Effector memory CD4-positive, alpha-beta T cell (primary cell): ENCODE results near the gene MAP2K7.

Experiments
- DNase-seq, 3 donors: peaks; one replicate each; pipeline ENCODE4 v3.0.0-alpha.2; 2020
- H3K27ac ChIP-seq: 2 replicates; pipeline ENCODE4 v1.7.0; 2013; ENCODE audit warnings: mild to moderate bottlenecking, low read length, moderate library complexity; ENCODE audit not compliant: insufficient read depth, poor library complexity, severe bottlenecking
- H3K27me3 ChIP-seq: replicated peaks from 2 replicates; pipeline ENCODE4 v1.7.0; 2013; ENCODE audit warnings: mild to moderate bottlenecking, low read length; ENCODE audit not compliant: insufficient read depth, control insufficient read depth, poor library complexity, severe bottlenecking
- H3K36me3 ChIP-seq: 2 replicates; pipeline ENCODE4 v1.7.0; 2013; ENCODE audit warnings: mild to moderate bottlenecking, low read length, moderate library complexity; ENCODE audit not compliant: control insufficient read depth, insufficient read depth
- H3K4me1 ChIP-seq: 2 replicates; pipeline ENCODE4 v1.7.0; 2013; ENCODE audit warnings: low read length, mild to moderate bottlenecking; ENCODE audit not compliant: control insufficient read depth, insufficient read depth, poor library complexity, severe bottlenecking
- H3K4me3 ChIP-seq: 2 replicates; pipeline ENCODE4 v1.7.0; 2013; ENCODE audit warnings: low read length, low read depth, mild to moderate bottlenecking; ENCODE audit not compliant: insufficient read depth, poor library complexity, severe bottlenecking
- H3K9me3 ChIP-seq: 2 replicates; pipeline ENCODE4 v1.7.0; 2013; ENCODE audit warnings: mild to moderate bottlenecking, low read length, moderate library complexity; ENCODE audit not compliant: control insufficient read depth

MAP2K7 gene

DNA sequence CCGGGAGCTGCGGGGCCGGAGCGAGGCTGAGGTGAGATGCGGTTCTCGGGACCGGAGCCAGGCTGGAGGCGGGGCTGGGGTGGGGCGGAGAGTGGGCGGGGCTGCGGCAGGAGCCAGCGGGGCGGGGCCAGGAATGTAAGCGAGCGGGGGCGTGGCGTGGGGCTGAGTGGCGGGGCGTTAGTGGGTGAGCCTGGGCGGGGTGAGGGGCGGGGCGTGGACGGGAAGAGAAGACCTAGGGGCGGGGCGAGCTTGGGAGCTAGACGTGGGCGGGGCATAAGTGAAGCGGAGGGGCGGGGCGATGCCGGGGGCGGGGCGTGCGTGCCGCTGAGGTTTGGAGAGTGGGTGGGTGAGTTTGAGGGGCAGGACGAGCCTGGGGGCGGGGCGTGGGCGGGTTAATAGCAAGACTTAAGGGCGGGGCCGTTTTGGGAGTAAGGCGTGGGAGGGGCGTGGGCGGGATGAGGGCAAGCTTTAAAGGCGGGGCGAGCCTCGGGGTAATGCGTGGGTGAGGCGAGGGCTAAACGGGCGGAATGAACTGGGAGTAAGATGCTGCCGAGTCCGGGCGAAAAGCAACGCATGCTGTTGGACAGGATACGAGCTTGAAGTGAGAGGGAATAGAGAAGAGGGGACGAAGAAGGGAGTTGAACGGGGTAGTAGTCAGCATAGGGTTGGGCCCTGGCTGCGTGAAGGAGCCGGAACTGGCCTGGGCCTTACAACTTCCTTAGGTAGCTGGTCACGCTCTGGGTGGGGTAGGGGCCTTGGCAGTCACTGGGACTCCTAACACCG is 17.0 kb downstream of the MAP2K7 start:
- peaks cover 15% of the 10 kb centered on the region for H3K36me3 ChIP-seq
- peak; percentile 99 to 100 (median 99) for DNase-seq
- no peaks in the 10 kb centered on the region for H3K9me3 ChIP-seq
- H3K27me3 ChIP-seq = peaks cover 29% of the 10 kb centered on the region
- H3K27ac ChIP-seq = peak overlapping the region; percentile 72
- peak overlapping the region; percentile 90 for H3K4me3 ChIP-seq
- H3K4me1 ChIP-seq = peaks cover 51% of the 10 kb centered on the region

DNA sequence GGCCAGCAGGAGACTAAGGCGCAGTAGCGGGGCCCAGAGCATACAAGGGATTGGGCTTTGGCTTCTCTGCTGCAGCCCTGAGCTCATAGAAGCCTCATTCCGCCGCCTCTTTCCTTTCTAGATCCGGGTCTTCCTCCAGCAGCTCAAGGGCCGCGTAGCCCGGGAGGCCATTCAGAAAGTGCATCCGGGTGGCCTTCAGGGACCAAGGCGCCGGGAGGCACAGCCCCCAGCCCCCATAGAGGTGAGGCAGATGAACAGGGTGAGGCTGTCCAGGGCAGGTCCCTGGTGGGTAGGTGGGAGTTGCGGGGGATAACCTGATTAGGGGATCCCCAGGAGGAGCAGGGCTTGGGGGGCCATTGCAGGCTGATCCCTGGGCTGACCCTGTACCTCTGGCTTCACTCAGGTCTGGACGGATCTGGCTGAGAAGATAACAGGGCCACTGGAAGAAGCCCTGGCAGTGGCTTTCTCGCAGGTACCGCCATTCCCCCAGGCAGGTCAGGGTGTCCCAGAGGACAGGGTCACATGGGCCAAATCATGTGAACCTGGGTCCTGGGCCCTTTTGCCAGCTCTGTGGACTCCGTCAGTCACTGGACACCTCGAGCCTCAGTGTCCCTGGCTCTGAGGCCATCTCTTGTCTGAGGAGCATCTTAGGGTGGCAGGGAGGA is 17.8 kb downstream of the MAP2K7 start:
- Histone ChIP-seq H3K27ac (peak overlapping the region; percentile 54), H3K27me3 (peaks cover 22% of the 10 kb centered on the region), H3K4me3 (peak overlapping the region; percentile 24), H3K4me1 (peaks cover 46% of the 10 kb centered on the region), H3K36me3 (peaks cover 15% of the 10 kb centered on the region), H3K9me3 (no peaks in the 10 kb centered on the region)
- DNase-seq = no peak

DNA sequence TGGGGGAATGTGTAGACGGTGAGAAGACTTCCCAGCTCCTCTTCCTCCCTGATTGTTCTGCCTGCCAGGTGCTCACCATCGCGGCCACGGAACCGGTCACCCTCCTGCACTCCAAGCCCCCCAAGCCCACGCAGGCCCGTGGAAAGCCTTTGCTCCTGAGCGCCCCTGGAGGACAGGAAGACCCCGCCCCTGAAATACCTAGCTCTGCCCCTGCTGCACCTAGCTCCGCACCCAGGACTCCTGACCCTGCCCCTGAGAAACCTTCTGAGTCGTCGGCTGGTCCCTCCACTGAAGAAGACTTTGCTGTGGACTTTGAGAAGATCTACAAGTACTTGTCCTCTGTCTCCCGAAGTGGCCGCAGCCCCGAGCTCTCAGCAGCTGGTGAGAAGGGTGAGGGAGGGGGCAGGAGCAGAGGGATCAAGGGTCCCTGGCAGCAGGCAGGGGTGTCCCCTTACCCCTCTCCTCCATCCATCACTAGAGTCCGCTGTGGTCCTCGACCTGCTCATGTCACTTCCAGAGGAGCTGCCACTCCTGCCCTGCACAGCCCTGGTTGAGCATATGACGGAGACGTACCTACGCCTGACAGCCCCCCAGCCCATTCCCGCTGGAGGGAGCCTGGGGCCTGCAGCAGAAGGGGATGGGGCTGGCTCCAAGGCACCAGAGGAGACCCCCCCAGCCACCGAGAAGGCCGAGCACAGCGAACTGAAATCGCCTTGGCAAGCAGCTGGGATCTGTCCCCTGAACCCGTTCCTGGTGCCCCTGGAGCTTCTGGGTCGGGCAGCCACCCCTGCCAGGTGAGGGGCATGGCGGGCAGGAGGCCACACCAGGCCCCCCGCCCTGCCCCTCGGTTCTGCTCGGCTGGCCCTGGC is 18.5 kb downstream of the MAP2K7 start:
- no peak for DNase-seq
- no peak overlapping the region for H3K4me3 ChIP-seq
- peaks cover 16% of the 10 kb centered on the region for H3K27me3 ChIP-seq
- H3K9me3 ChIP-seq = no peaks in the 10 kb centered on the region
- H3K27ac ChIP-seq = peak overlapping the region; percentile 17
- H3K36me3 ChIP-seq = peaks cover 15% of the 10 kb centered on the region
- H3K4me1 ChIP-seq = peaks cover 42% of the 10 kb centered on the region

DNA sequence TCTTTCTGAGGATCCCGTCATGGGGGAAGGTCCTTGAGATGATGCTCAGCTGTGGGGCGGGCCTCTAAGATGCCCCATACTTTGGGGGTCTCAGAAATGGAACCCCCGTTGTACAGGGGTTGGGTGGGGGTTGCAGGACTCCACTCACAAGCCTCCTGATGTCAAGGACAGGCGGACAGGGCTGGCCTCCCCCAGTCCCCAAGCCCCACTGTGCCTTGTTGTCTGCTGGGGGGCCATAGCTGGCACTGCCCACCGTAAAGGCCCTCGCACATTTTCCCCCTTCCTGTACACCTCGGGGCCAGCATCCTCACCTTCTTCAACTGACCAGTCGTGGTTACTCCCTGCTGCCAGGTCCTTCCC is 19.1 kb downstream of the MAP2K7 start:
- Histone ChIP-seq H3K4me1 (peaks cover 36% of the 10 kb centered on the region), H3K36me3 (peaks cover 15% of the 10 kb centered on the region), H3K9me3 (no peaks in the 10 kb centered on the region), H3K27me3 (peaks cover 11% of the 10 kb centered on the region), H3K27ac (no peak overlapping the region), H3K4me3 (no peak overlapping the region)
- DNase-seq = no peak

DNA sequence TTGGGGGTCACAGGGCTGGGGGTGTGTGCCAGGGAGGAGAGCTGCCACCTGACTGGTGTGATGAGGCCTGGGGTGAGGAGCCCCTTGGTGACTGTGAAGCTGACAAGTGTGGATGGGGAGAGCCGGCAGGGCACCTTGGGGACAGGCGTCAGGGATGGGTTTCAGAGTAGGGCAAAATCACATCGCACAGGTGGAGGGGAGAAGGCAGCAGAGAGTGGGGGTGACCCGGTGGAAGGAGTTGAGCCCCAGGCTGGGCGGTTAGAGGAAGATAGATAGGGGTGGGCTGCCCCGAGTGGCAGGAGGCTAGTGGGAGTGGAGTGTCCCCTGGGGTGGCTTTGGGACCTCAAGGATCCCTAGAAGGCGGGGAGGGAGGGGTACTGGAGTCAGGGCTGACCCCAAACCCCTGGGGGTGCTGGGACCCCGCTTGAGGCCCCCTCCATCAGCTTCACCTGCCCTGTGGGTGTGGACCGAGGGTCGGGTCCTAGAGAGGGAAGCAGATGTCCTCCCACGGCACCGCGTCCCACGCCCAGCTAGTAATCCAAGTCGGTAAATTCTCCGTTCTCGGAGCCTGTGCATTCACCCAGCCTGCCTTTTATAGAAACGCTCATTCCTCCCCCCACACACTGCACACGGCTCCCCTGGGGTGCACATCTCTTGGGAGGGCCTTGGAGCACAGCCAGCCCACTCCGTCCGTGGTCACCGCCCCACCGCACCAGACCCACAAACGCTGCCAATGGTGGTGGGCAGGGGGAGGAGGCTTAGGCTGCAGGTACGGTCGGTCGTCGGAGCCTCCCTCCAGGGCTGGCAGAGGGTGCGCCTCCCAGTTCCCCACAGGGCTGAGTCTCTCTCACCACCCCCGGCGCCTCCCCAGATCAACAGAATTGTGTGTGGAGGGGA is 19.9 kb downstream of the MAP2K7 start:
- peaks cover 7% of the 10 kb centered on the region for H3K27me3 ChIP-seq
- H3K4me1 ChIP-seq = peaks cover 34% of the 10 kb centered on the region
- no peaks in the 10 kb centered on the region for H3K9me3 ChIP-seq
- no peak overlapping the region for H3K4me3 ChIP-seq
- H3K27ac ChIP-seq = no peak overlapping the region
- no peak for DNase-seq
- H3K36me3 ChIP-seq = peaks cover 15% of the 10 kb centered on the region

DNA sequence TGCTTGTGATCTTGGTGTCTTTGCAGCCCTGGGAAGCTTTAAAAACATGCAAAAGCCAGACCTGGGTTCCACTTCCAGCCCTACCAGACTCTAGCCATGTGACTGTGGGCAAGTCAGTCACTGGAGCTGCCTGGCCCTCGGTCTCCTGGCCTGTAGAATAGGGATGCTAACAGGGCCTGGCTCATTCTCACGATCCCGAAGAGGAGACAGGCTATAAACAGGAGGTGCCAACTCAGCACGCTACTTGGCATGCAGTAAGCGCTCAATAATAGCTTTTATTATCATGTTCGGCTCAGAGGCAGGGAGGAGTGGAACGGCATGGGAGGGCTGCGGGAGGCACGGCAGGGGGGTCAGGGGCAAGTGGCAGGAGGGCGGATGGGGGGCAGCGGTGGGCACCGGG is 20.6 kb downstream of the MAP2K7 start:
- H3K4me3 ChIP-seq = no peak overlapping the region
- peaks cover under 1% of the 10 kb centered on the region for H3K27me3 ChIP-seq
- no peak overlapping the region for H3K27ac ChIP-seq
- H3K36me3 ChIP-seq = peaks cover 15% of the 10 kb centered on the region
- H3K9me3 ChIP-seq = no peaks in the 10 kb centered on the region
- no peak for DNase-seq
- peaks cover 34% of the 10 kb centered on the region for H3K4me1 ChIP-seq

GRCh38 chr19:7924651-7925170 is 21.0 kb downstream of the MAP2K7 start:
- Histone ChIP-seq H3K27me3 (no peaks in the 10 kb centered on the region), H3K4me1 (peaks cover 32% of the 10 kb centered on the region), H3K36me3 (peaks cover 15% of the 10 kb centered on the region), H3K4me3 (peak overlapping the region; percentile 35), H3K9me3 (no peaks in the 10 kb centered on the region), H3K27ac (no peak overlapping the region)
- no peak for DNase-seq

DNA sequence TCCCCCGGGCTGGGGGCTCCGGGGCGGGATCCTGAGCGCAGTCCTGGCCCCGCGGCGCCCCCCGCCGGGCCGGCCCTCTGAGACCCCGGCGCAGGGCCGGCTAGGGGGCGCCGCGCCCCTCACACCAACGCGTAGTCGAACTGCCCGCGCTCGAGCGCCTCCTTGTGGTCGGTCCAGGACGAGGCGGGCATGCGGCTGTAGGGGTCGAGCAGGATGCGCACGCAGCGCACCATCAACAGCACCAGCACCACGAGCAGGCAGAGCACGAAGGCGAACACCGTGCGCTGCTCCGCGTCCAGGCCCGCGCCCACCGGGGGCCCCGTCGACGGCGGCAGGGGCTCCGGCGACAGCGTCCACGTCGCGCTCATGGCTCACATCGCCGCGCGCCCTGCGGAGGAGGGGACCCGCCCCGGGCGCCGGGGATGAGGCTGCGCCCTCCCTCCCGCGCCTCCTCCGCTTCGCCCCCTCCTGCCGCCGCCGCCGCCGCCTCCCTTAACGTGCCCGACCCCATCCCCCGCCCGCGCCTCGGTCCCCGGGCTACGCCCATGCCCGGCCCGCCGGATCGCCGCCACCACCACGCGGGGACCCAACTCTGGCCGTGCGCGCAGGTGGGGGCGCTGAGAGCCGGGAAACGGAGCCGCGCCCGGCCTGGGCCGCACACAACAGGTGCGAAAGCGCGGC is 21.6 kb downstream of the MAP2K7 start:
- no peaks in the 10 kb centered on the region for H3K9me3 ChIP-seq
- H3K27me3 ChIP-seq = no peaks in the 10 kb centered on the region
- peaks cover 15% of the 10 kb centered on the region for H3K36me3 ChIP-seq
- peak; percentile 52 to 60 (median 54) for DNase-seq
- H3K27ac ChIP-seq = no peak overlapping the region
- H3K4me1 ChIP-seq = peaks cover 28% of the 10 kb centered on the region
- H3K4me3 ChIP-seq = peak overlapping the region; percentile 35
